Measurements from ENCODE around the gene STK39. TPM values are rescaled to one million over a fixed set of nuclear protein-coding genes. Genes with fewer than 3 reads are reported as not detected.

STK39 gene
- total RNA-seq, 3 donors from 2014 or later: 36.4 to 57.5 (median 52.5) TPM

DNA sequence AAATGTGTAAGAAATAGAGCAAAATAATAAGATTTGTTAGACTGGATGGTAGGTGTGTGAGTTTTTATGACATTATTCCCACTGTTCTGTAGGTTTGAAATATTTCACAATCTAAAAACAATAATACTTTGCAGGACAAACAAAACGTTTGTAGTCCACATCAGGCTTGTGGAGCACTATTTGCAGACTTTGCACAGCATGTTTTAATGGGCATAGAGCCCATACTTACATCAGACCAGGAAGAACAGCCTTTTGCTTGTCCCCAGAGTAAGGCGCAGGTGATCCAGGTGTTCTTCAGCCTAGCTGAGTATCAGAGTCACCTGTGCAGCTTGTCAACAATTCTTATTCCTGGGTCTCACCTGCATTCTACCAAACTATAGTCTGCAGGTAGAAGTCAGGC is 9.1 kb upstream of the STK39 start:
- no peak overlapping the region for H3K4me3 ChIP-seq
- intact Hi-C loops (cut with DNase I, micrococcal nuclease): no loop called here
- no peak for TF ChIP-seq CTCF (IDR thresholded peaks at IDR 0.05)
- peak; percentile 100 for ATAC-seq
- DNase-seq: peak in 1 of 3 donors; percentile 69
- H3K9me3 ChIP-seq: peaks cover 11% of the 10 kb centered on the region
- H3K4me1 ChIP-seq (ENCODE audit: low read depth): no peaks in the 10 kb centered on the region
- H3K36me3 ChIP-seq (ENCODE audit: low read depth): no peaks in the 10 kb centered on the region

GRCh38 chr2:168255866-168256265 is 8.5 kb upstream of the STK39 start:
- DNase-seq (no peak), ATAC-seq (peak; percentile 16)
- no peak for TF ChIP-seq CTCF (IDR thresholded peaks at IDR 0.05)
- no peaks in the 10 kb centered on the region for H3K4me1 ChIP-seq (ENCODE audit: low read depth)
- peaks cover 11% of the 10 kb centered on the region for H3K9me3 ChIP-seq
- H3K4me3 ChIP-seq: no peak overlapping the region
- intact Hi-C loops (cut with DNase I, micrococcal nuclease): no loop called here
- H3K36me3 ChIP-seq (ENCODE audit: low read depth): no peaks in the 10 kb centered on the region

- TF ChIP-seq CTCF (IDR thresholded peaks at IDR 0.05): no peak
- ATAC-seq (no peak), DNase-seq (no peak)
- Histone ChIP-seq H3K4me3 (no peak overlapping the region), H3K9me3 (peaks cover 11% of the 10 kb centered on the region), H3K4me1 (ENCODE audit: low read depth) (no peaks in the 10 kb centered on the region), H3K36me3 (ENCODE audit: low read depth) (no peaks in the 10 kb centered on the region)
- intact Hi-C loops (cut with DNase I, micrococcal nuclease): no loop called here
These were observed 7.7 kb upstream of the STK39 start for GRCh38 chr2:168255103-168255502.

DNA sequence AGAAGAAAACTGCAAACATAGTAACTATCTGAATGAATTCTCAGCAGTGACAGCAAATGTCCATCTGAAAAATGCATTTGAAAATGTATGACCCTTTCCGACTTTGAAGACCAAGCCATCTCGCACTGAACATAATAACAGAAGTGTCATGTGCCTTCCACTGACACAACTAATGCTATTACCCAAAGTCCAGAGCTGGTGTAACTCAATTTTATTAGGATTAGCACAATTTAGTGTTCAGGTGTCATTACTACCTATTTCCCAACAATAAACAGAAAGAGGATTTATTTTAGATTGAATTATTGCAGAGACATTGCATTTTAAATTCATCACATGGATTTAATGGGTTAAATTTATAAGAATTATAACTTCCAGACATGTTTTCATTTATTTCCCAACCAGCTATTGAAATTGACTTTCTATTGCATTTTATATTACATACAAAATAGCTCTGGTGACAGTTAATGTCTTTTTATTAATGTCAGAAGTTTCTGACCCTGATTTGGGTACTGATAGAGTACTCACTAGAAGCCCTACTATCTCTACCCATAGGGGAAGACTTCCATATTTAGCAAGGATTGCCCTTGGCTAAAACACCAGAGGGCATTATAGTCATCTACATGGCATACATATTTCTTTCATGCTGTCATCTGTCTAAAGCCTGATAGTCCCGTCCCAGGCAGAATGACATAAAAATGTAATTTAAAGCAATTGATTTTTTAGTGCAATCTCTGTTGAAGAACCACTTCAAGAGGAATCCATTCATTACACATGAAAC is 7.0 kb upstream of the STK39 start:
- intact Hi-C loops (cut with DNase I, micrococcal nuclease): no loop called here
- no peak overlapping the region for H3K4me3 ChIP-seq
- H3K36me3 ChIP-seq (ENCODE audit: low read depth): no peaks in the 10 kb centered on the region
- no peaks in the 10 kb centered on the region for H3K4me1 ChIP-seq (ENCODE audit: low read depth)
- ATAC-seq: no peak
- TF ChIP-seq CTCF (IDR thresholded peaks at IDR 0.05): no peak
- H3K9me3 ChIP-seq: peaks cover 8% of the 10 kb centered on the region
- DNase-seq: no peak

- no peak for ATAC-seq
- no peak for DNase-seq
- TF ChIP-seq CTCF (IDR thresholded peaks at IDR 0.05): no peak
- Histone ChIP-seq H3K36me3 (ENCODE audit: low read depth) (no peaks in the 10 kb centered on the region), H3K4me3 (no peak overlapping the region), H3K4me1 (ENCODE audit: low read depth) (no peaks in the 10 kb centered on the region), H3K9me3 (no peaks in the 10 kb centered on the region)
- intact Hi-C loops (cut with DNase I, micrococcal nuclease): no loop called here
These were observed 6.0 kb upstream of the STK39 start for GRCh38 chr2:168253379-168253778.

All from mucosa of descending colon (tissue), 3 donors.